Activated CD4-positive, alpha-beta T cell treated with anti-CD3 and anti-CD28 coated beads for 4 hours (primary cell): ENCODE results near the gene LINGO3.
"Not testable (repeated sequence)": the region's sequence is repeated elsewhere in the genome, so short reads cannot be mapped to it uniquely, and the experiment has no call there.

Source experiments
- DNase-seq, 2 donors: peaks; one replicate each; pipeline ENCODE4 v3.0.0-alpha.2; 2020

Gene LINGO3

DNA sequence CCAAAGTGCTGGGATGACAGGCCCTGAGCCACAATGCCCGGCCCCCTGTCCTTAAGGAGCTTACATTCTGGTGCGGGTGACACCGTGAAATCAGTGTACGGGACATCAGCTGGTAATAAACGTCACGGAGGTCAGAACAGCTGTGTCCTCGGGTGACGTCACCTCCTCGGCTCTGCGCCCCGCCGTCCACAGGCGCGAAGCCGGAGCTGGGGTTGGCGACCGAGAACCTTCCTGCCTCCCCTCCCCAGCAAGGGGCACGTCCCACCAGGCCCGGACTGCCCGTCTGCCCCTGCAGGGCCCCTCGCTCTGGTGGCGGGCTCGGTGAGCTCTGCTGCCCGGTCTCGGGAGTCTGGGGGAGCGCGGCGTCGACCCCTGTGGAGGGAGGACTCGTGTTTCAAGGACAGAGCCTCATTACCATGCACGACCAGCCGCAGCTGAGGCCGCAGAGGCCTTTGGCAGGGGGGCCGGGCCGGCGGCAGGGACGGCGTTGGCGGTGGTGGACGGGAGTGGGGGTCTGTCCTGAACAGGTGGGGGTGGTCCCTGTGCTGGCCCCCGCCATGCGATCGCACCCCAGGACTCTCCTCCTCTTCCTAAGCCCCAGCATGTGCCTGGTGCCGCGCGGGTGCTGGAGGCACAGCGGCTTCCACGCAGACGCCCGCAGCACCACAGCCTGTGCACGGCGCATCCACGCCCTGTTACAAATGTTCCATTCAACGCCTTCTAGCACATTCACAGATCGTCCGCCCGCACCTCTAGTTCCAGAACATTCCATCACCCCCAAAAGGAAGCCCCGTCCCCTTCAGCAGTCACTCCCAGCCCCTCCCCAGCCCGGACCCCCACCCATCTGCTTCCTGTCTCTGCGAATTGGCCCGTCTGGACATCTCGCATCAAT lies 5.4 kb downstream of the LINGO3 start:
- no peak for DNase-seq

DNA sequence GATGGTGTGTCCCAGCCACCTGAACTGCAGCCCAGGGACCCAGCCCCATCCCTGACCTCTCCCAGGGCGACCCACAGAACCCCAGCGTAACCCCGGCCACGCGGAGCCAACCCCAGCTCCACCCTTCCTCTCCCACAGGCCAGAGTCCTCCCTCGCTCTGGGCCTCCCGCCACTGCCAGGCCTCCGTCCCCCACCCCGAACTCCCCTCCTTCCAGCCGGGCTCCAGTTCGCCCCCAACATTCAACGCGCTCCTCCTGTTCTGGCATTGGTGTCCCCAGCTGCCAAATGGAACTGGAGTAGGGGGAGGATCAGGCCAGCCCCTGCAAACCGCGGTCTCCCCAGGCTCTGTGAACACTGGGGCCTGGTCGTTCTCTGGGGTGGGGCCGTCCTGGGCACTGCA lies 7.4 kb downstream of the LINGO3 start:
- DNase-seq = no peak

DNA sequence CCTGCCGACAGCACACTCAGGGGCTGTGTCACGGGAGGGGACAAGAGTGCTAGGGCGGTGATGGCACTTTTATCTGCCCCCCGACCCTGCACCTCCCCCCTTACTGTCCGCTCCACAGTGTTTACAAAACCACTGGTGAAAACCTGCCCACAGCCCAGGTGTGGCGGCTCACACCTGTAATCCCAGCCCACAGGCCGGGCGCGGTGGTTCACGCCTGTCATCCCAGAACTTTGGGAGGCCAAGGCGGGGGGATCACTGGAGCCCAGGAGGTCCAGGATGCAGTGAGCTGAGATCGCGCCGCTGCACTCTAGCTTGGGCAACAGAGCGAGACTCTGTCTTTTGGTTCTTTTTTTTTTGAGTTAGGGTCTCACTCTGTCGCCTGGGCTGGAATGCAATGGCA lies 11.8 kb downstream of the LINGO3 start:
- DNase-seq = no peak

GRCh38 chr19:2294687-2295335 lies 13.1 kb downstream of the LINGO3 start:
- no peak for DNase-seq

- no peak for DNase-seq
Observed at GRCh38 chr19:2291185-2291751, 16.7 kb downstream of the LINGO3 start.

DNA sequence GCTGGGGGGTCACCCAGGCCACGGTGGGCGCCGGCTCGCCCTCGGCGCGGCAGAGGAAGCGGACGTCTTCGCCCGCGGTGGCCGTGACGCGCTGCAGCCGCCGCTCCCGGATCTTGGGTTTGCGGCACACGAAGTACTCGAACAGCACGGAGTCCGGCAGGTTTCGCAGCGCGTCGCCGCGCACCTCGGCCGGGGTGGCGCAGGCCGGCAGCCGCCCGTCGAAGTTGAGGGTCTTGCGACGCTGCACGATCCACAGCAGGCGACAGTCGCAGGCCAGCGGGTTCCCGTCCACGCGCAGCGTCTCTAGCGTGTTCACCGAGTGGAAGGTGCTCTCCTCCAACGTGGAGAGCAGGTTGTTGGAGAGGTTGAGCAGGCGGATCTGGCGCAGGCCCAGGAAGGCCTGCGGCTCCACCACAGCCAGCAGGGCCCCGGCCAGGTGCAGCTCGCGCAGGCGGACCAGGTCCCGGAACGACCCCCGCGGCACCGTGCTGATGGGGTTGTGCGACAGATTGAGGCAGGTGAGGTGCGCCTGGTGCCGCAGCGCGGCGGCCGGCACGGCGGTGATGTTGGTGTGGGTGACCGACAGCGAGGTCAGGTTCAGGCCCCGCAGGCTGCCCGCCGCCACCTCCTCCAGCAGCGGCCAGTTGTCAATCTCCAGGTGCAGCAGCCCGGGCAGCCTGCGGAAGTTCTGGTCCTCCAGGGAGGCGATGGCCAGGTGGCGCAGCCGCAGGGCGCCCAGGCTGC lies 17.3 kb downstream of the LINGO3 start:
- no peak for DNase-seq

GRCh38 chr19:2289714-2290435 lies 18.1 kb downstream of the LINGO3 start:
- peak; percentile 22 to 43 for DNase-seq

DNA sequence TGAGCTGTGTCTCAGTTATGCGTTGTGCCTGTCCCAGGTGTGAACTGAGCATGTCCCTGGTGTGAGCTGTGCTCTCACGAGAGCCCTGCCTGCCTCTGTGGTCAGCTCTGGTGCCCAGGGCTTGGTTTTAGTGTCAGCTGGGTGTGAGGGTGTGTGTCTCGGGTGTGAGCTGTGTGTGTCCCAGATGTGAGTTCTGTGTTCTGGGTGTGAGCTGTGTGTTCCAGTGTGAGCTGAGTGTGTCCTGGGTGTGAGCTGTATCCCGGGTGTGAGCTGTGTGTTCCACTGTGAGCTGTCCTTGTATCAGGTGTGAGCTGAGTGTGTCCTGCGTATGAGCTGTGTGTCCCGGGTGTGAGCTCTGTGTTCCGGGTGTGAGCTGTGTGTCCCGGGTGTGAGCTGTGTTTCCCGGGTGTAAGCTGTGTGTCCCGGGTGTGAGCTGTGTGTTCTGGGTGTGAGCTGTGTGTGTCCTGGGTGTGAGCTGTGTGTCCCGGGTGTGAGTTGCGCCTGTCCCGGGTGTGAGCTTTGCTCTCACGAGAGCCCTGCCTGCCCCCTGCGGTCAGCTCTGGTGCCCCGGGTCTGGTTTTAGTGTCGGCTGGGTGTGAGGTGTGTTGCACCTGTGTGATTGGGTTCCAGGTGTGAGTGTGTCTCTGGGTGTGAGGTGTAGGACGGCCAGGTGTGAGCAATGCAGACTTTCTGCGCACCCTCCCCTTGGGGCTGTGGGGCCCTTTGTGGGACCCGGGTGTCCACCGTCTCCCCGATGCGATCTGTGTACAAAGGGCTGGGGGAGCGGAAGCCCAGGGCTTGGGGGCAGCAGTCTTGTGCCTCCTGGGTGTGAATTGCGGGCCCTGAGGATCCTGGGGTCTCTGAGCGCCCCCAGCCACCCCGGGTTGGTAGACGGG lies 18.9 kb downstream of the LINGO3 start:
- DNase-seq = no peak

DNA sequence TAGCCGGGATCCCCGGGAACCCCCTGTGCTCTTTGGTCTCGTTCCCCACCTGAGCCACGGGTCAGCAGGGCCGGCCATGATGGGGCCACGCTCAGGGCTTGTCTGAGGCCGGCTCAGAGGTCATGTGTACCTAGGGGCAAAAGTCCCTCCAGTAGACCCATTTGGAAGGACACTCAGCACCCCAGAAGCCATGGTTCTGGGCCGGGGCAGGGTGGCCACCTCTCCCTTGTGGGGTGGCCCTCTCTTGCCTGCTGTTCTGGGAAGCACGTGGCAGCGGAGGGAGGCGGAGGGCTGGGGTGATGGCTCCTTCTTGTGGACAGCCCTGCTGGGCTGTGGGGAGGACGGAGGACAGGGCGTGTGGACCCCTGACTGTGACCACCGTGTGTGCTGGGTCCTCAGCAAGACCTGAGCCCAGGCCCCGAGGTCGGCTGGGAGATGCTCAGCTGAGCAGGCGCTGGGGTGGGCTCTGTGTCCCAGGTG lies 19.6 kb downstream of the LINGO3 start:
- DNase-seq = no peak

- DNase-seq = no peak
Observed at GRCh38 chr19:2287585-2288337, 20.2 kb downstream of the LINGO3 start.

DNA sequence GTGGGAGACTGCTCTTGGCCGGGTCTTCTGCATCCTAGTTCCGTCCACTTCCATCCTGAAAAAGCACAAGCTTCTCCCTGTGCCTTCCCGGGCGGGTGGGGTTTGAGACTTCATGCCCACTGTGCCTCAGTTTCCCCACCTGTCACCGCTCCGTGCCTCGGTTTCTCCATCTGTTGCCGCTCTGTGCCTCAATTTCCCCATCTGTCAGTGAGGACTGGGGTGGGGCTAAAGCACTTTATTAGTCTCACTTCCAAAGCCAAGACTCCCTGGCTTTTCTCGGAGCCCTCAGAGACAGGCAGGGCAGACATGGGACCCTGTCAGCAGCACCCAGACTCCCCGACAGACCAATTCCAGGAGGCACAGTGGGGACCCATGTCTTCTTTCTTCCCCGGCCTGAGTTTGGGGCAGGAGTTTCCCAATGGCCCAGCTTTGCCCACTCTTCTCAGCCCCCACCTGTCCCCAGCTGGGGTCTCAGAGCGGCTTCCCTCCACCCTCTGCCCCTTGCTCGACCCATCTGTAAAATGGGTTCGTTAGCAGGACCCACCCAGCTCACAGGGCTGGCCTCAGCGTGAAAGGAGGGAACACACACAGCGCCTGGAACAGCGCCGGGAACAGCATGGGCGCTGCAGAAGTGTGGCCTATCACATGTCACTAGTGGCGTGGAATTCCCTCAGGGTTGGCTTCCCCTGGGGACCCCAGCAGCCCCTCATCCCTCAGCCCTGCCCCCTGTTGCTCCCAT lies 21.4 kb downstream of the LINGO3 start:
- no peak for DNase-seq

DNA sequence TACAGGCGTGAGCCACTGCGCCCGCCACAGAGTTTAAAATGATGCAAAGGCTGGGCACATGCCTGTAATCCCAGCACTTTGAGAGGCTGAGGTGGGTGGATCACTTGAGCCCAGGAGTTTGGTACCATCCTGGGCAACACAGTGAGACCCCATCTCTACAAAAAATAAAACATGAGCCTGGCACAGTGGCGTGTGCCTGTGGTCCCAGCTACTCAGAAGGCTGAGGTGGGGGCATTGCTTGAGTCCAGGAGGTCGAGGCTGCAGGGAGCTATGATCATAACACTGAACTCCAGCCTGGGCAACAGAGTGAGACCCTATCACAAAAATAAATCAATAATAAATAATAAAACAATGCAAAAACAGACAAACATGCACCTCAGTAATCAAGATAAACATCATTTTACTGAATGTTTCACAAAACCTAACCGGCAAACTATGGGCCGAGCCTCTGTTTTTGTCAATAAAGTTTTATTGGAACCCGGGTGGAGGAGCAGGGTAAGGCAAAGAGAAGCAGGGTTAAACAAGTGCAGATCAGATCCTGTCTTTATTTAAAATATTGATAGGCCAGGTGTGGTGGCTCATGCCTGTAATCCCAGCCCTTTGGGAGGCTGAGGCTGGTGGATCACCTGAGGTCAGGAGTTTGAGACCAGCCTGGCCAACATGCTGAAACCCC lies 24.0 kb downstream of the LINGO3 start:
- no peak for DNase-seq

DNA sequence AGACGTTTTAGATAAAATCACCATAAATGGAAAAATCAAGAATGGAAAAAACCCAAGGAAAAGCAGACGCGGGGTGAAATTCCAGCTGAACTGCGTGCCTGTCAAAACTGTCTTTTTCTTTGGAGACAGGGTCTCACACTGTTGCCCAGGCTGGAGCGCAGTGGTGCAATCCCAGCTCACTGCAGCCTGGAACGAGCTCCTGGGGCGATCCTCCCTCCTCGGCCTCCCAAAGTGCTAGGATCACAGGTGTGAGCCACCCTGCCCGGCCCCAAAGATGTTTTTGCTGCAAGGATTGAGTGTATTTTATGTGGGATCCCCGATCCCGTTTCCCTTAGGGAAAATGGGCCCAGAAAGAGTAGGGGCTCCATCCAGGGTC lies 25.1 kb downstream of the LINGO3 start:
- no peak for DNase-seq

DNA sequence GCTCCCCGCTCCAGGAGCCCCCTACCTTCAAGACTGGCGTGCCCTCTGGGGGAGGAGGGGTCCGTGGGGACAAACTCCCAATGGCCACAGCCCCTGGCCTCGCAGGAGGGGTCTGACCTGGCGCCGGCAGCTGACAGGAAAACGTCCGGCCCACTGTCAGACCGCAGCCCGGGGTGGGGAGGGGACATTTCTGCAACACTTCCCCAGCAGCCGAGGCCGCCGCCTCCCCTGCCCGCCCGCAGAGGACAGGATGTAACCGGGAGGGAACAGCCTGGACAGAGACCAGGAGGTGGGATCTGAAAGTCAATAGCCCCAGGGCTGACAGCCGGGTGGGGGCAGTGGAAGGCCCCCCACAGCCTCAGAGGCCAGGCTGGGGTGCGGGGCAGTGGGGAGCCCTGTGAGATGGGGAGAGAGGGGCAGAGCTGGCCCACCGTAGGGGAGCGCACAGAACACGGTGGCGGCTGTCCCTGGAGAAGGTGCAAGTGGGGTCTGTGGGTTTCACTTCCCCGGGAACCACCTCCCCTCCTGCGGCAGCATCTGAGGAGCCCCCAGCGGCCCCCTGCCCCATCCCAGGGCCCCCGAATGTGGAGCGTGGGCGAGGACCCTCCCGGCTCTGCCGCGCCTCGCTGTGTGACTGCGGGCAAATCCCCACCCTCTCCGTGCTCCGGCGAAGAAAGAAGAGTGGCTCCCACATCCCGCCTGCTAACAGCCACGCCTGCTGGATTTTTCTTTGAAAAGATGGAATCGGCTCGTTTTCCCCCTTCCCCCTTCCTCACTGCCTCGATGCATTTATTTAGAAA lies 25.7 kb downstream of the LINGO3 start, which contains the start of gene PEAK3:
TSS of gene PEAK3 (minus strand) at position 114 of the 800 bp plus-strand sequence. CDS start 1,244 bp downstream, outside the sequence.
- no peak for DNase-seq

GRCh38 chr19:2281265-2282061 lies 26.5 kb downstream of the LINGO3 start:
- DNase-seq = not testable (repeated sequence)

DNA sequence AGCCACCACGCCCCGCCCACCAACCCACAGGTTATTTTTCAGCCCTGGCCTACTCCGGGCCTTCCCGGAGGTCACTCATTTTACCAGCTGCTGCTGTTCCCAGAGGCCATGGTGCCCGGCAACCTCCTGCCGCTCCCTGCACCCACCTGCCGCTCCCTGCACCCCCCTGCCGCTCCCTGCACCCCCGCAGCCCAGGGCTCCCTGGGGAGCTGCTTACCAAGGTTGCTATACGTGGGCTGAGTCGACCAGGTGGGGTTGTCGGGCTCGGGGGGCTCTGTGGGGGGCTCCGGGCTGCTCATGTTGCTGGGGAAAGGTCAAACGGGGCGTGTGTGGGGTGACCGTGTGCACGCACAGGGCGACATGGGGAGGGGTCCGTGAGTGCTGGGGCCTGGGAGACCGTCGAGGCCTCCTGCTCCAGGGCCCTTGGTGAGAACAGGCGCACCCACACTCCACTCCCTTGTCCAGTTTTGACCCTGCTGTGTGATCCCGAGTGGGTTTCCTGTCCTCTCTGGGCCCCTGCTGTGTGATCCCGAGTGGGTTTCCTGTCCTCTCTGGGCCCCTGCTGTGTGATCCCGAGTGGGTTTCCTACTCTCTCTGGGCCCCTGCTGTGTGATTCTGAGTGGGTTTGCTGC lies 27.2 kb downstream of the LINGO3 start:
- no peak for DNase-seq
